Measurements from ENCODE around the gene ATL3. TPM values are rescaled to one million over a fixed set of nuclear protein-coding genes. Genes with fewer than 3 reads are reported as not detected.
A peak's percentile ranks its signal among the peaks of the same experiment; 100 is the strongest.

The ATL3 gene
- 9.4 and 11.7 TPM in 2 replicates for total RNA-seq
- long read RNA-seq, full-length matches to known transcripts, result 9 of 14 reads
- long read RNA-seq, partial matches to known transcripts, result 1 of 14 reads
- long read RNA-seq, other reads (novel, unspliced or antisense), result 4 of 14 reads

DNA sequence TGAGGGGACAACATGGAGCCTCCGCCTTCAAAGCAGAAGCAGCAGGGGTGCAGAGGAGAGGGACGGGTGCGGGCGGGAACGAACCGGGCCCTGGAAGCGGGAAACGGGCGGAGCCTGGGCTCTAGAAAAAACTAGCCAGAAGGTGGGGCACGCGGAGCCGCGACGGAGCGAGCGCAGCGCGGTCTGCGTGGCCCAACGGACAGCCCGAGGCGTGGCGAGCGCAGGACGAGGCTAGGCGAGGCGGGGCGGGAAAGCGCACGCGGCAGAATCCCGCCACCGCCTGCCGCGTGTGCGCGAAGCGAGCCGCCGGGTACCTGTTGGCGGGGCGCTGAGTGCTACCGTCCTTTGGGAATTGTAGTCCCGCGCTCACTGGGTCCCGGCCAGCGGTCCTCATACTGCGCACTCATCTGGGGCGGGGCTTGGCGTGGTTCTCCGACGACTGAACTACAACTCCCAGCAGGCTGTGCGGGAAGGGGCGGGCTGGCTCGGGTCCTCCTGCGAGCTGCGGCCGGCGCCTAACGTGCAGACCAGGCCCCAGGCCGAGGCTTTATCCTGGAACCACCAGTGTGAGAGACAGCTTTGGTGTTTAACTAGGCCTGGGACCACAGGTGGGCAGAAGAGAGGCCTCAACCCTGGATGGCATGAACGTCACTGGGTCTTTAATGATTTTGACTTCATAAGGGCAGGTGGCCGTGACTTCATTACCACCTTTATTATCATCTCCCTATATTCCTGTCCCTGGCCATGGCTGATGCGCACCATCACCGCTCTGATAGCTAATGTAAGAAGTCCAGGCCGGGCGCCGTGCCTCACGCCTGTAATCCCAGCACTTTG, at the start of gene ATL3:
Gene ATL3, minus strand, starts transcription at position 55 of the 834 bp plus-strand sequence. Its CDS starts 41 bp downstream, at position 14.
- no peak within 1 kb of the TSS for H3K27ac Mint-ChIP-seq
- TF ChIP-seq, protein P1, sequence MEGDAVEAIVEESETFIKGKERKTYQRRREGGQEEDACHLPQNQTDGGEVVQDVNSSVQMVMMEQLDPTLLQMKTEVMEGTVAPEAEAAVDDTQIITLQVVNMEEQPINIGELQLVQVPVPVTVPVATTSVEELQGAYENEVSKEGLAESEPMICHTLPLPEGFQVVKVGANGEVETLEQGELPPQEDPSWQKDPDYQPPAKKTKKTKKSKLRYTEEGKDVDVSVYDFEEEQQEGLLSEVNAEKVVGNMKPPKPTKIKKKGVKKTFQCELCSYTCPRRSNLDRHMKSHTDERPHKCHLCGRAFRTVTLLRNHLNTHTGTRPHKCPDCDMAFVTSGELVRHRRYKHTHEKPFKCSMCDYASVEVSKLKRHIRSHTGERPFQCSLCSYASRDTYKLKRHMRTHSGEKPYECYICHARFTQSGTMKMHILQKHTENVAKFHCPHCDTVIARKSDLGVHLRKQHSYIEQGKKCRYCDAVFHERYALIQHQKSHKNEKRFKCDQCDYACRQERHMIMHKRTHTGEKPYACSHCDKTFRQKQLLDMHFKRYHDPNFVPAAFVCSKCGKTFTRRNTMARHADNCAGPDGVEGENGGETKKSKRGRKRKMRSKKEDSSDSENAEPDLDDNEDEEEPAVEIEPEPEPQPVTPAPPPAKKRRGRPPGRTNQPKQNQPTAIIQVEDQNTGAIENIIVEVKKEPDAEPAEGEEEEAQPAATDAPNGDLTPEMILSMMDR (IDR thresholded peaks at IDR 0.05; ENCODE audit: unreplicated experiment), result no peak
- H3K9me3 Mint-ChIP-seq (ENCODE audit: low read depth), result no peaks in the 10 kb centered on the region
- peaks cover 15% of the 10 kb centered on the region for H3K27me3 Mint-ChIP-seq
- peak within 1 kb of the TSS; percentile 63 for H3K4me3 Mint-ChIP-seq (ENCODE audit: low read depth)
- peak; percentile 79 for DNase-seq (ENCODE audit: low spot score, unreplicated experiment)
- no peaks in the 10 kb centered on the region for H3K4me1 Mint-ChIP-seq (ENCODE audit: low read depth)
- peaks cover 2% of the 10 kb centered on the region for H3K36me3 Mint-ChIP-seq (ENCODE audit: insufficient read depth)

GRCh38 chr11:63720611-63721010, 49.4 kb upstream of the ATL3 start:
- Mint-ChIP-seq H3K9me3 (ENCODE audit: low read depth) (no peaks in the 10 kb centered on the region), H3K27ac (no peak overlapping the region), H3K36me3 (ENCODE audit: insufficient read depth) (peaks cover 2% of the 10 kb centered on the region), H3K4me3 (ENCODE audit: low read depth) (no peak overlapping the region), H3K27me3 (no peaks in the 10 kb centered on the region), H3K4me1 (ENCODE audit: low read depth) (no peaks in the 10 kb centered on the region)
- DNase-seq (ENCODE audit: low spot score, unreplicated experiment), result no peak
- TF ChIP-seq, protein P1 (IDR thresholded peaks at IDR 0.05; ENCODE audit: unreplicated experiment), result no peak

- no peak overlapping the region for H3K27ac Mint-ChIP-seq
- H3K4me3 Mint-ChIP-seq (ENCODE audit: low read depth), result no peak overlapping the region
- no peak for DNase-seq (ENCODE audit: low spot score, unreplicated experiment)
- H3K4me1 Mint-ChIP-seq (ENCODE audit: low read depth), result no peaks in the 10 kb centered on the region
- no peaks in the 10 kb centered on the region for H3K9me3 Mint-ChIP-seq (ENCODE audit: low read depth)
- H3K27me3 Mint-ChIP-seq, result no peaks in the 10 kb centered on the region
- peaks cover 2% of the 10 kb centered on the region for H3K36me3 Mint-ChIP-seq (ENCODE audit: insufficient read depth)
- TF ChIP-seq, protein P1 (IDR thresholded peaks at IDR 0.05; ENCODE audit: unreplicated experiment), result no peak
Observed at GRCh38 chr11:63719987-63720386, 48.8 kb upstream of the ATL3 start.

- Mint-ChIP-seq H3K4me1 (ENCODE audit: low read depth) (no peaks in the 10 kb centered on the region), H3K27ac (no peak overlapping the region)
Observed at GRCh38 chr11:63719001-63719400, 47.8 kb upstream of the ATL3 start.

GRCh38 chr11:63716046-63716445, 44.9 kb upstream of the ATL3 start:
- Mint-ChIP-seq H3K36me3 (ENCODE audit: insufficient read depth) (peaks cover 2% of the 10 kb centered on the region), H3K4me3 (ENCODE audit: low read depth) (no peak overlapping the region), H3K27ac (no peak overlapping the region), H3K9me3 (ENCODE audit: low read depth) (no peaks in the 10 kb centered on the region), H3K4me1 (ENCODE audit: low read depth) (no peaks in the 10 kb centered on the region), H3K27me3 (no peaks in the 10 kb centered on the region)
- TF ChIP-seq, protein P1 (IDR thresholded peaks at IDR 0.05; ENCODE audit: unreplicated experiment), result no peak
- no peak for DNase-seq (ENCODE audit: low spot score, unreplicated experiment)

More at GRCh38 chr11:63719001-63719400, 47.8 kb upstream of the ATL3 start:
- DNase-seq (ENCODE audit: low spot score, unreplicated experiment), result no peak
- Mint-ChIP-seq H3K9me3 (ENCODE audit: low read depth) (no peaks in the 10 kb centered on the region), H3K27me3 (no peaks in the 10 kb centered on the region), H3K4me3 (ENCODE audit: low read depth) (no peak overlapping the region), H3K36me3 (ENCODE audit: insufficient read depth) (peaks cover 2% of the 10 kb centered on the region)
- TF ChIP-seq, protein P1 (IDR thresholded peaks at IDR 0.05; ENCODE audit: unreplicated experiment), result no peak

Data from progenitor cell of endocrine pancreas (in vitro differentiated cells).